ENCODE measurements around the gene SLC16A5.

DNA sequence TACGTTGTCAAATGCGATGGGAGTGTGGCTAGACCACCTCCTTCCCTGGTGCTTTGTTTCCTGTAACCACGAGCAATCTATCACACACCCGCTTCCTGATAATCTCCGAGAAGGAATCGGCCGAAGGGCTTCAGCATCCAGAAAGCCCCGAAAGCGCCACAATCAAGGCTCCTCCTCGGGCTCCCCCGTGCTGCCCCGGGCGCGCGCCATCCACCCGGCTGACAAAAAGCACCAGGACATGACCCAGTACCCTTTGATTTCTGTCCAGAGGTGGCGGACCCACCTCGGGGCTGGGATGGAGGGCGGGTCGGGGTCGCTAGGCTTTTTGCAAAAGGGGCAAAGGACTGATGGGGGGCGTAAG, 21.3 kb downstream of the SLC16A5 start:
- TF ChIP-seq, protein P1, sequence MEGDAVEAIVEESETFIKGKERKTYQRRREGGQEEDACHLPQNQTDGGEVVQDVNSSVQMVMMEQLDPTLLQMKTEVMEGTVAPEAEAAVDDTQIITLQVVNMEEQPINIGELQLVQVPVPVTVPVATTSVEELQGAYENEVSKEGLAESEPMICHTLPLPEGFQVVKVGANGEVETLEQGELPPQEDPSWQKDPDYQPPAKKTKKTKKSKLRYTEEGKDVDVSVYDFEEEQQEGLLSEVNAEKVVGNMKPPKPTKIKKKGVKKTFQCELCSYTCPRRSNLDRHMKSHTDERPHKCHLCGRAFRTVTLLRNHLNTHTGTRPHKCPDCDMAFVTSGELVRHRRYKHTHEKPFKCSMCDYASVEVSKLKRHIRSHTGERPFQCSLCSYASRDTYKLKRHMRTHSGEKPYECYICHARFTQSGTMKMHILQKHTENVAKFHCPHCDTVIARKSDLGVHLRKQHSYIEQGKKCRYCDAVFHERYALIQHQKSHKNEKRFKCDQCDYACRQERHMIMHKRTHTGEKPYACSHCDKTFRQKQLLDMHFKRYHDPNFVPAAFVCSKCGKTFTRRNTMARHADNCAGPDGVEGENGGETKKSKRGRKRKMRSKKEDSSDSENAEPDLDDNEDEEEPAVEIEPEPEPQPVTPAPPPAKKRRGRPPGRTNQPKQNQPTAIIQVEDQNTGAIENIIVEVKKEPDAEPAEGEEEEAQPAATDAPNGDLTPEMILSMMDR (conservative IDR thresholded peaks at IDR 0.05; ENCODE audit: low read length), result no peak
- no peak for TF ChIP-seq EZH2phosphoT487 (IDR thresholded peaks at IDR 0.05; ENCODE audit: borderline replicate concordance, low read depth, low read length)

Measured in OCI-LY7 (cell line).